Ishikawa (cell line): ENCODE results near the gene MAG.

ENCODE experiments used
- CREB1 ChIP-seq: IDR thresholded peaks from 2 replicates; pipeline ENCODE4 v1.6.1; 2012; ENCODE audit warnings: low read depth
- EGR1 ChIP-seq: IDR thresholded peaks from 2 replicates; pipeline ENCODE4 v1.6.1; 2012
- MAX ChIP-seq: IDR thresholded peaks from 2 replicates; pipeline ENCODE4 v1.6.1; 2012
- TAF1 ChIP-seq: IDR thresholded peaks from 2 replicates; pipeline ENCODE4 v1.6.1; 2012; ENCODE audit warnings: low read depth, mild to moderate bottlenecking
- TEAD4 ChIP-seq: IDR thresholded peaks from 2 replicates; pipeline ENCODE4 v1.6.1; 2012

- TF ChIP-seq MAX (no peak), TEAD4 (no peak), TAF1 (no peak), CREB1 (no peak), EGR1 (no peak)
Measured at GRCh38 chr19:35270381-35270811, 21.6 kb upstream of the MAG start.
